Urinary bladder (tissue), 4 donors: ENCODE data around the gene RPP38. TPM values are rescaled to one million over a fixed set of nuclear protein-coding genes. Genes with fewer than 3 reads are reported as not detected.

Experiments used
- DNase-seq: peaks from one replicate; pipeline ENCODE4 v3.0.0-alpha.2; 2015; ENCODE audit errors: extremely low spot score
- H3K27ac ChIP-seq: one replicate; pipeline ENCODE4 v1.5.1; 2013; ENCODE audit warnings: low read depth, mild to moderate bottlenecking, moderate library complexity
- H3K36me3 ChIP-seq: one replicate; pipeline ENCODE4 v1.6.1; 2013; ENCODE audit warnings: mild to moderate bottlenecking, moderate library complexity; ENCODE audit not compliant: insufficient read depth
- H3K4me1 ChIP-seq: one replicate; pipeline ENCODE4 v1.6.1; 2013; ENCODE audit warnings: mild to moderate bottlenecking, moderate library complexity; ENCODE audit not compliant: insufficient read depth
- H3K4me3 ChIP-seq: one replicate; pipeline ENCODE4 v1.5.1; 2013; ENCODE audit warnings: low read depth, low read length
- WGBS: extraction: QIAGEN DNeasy Blood & Tissue Kit; methylation state at CpG from one replicate; pipeline ENCODE4 v1.1.7; 2013; 5-methylcytosine and 5-hydroxymethylcytosine counted together
- polyA plus RNA-seq: library from polyadenylated mRNA; stranded (reverse); fragments of 200-250 nt; gene quantifications from one replicate; pipeline ENCODE4 v1.2.3, GENCODE V29; 2013
- total RNA-seq: library from RNA; depleted of rRNA; stranded (reverse); fragments of >200 nt; gene quantifications from one replicate; pipeline ENCODE4 v1.2.3, GENCODE V29; 2014
- donor health status: healthy with polysubstance abuse.
- donor health status: healthy.

RPP38 gene
- total and polyA plus RNA-seq, 2 donors: 7.5 to 19.8 TPM

GRCh38 chr10:15122477-15123030, 25.4 kb downstream of the RPP38 start:
- no peak for DNase-seq

DNA sequence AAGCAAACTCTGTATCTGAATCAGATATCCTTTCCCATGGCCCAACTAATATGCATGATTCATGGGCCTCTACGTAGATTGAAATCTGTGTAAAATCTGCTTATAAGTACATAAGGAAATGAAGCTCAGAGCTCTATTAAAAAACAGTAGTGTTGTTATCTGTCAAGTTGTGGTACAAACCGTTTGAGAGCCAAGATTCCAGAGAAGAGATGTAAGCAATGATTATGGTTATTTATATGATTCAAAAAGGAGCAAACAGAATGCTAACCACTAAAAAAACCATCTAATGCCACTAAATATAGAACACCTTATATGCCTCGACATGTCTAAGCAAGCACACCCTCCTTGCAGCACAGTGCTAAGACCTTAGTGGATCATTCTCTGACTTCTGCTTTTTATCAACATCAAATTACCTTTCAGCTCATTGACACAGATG, 26.6 kb downstream of the RPP38 start:
- peak; percentile 41 for DNase-seq
- H3K4me3 ChIP-seq: no peak overlapping the region
- no peak overlapping the region for H3K27ac ChIP-seq
- H3K4me1 ChIP-seq: no peaks in the 10 kb centered on the region
- 40% methylated on average over 3 of the region's 3 CpGs for WGBS
- H3K36me3 ChIP-seq: no peaks in the 10 kb centered on the region

More at GRCh38 chr10:15122477-15123030, 25.4 kb downstream of the RPP38 start:
- Histone ChIP-seq H3K27ac (no peak overlapping the region), H3K4me1 (no peaks in the 10 kb centered on the region), H3K4me3 (no peak overlapping the region), H3K36me3 (no peaks in the 10 kb centered on the region)
- 86% methylated on average over 9 of the region's 9 CpGs for WGBS

GRCh38 chr10:15124190-15124589, 27.0 kb downstream of the RPP38 start:
- WGBS: 91% methylated on average over 9 of the region's 9 CpGs
- no peak overlapping the region for H3K4me3 ChIP-seq
- no peak overlapping the region for H3K27ac ChIP-seq
- H3K4me1 ChIP-seq: no peaks in the 10 kb centered on the region
- no peaks in the 10 kb centered on the region for H3K36me3 ChIP-seq
- no peak for DNase-seq

- Histone ChIP-seq H3K4me3 (no peak overlapping the region), H3K27ac (no peak overlapping the region), H3K36me3 (no peaks in the 10 kb centered on the region), H3K4me1 (no peaks in the 10 kb centered on the region)
- 90% methylated on average over 3 of the region's 3 CpGs for WGBS
- DNase-seq: no peak
Measured at GRCh38 chr10:15124908-15125307, 27.8 kb downstream of the RPP38 start.

DNA sequence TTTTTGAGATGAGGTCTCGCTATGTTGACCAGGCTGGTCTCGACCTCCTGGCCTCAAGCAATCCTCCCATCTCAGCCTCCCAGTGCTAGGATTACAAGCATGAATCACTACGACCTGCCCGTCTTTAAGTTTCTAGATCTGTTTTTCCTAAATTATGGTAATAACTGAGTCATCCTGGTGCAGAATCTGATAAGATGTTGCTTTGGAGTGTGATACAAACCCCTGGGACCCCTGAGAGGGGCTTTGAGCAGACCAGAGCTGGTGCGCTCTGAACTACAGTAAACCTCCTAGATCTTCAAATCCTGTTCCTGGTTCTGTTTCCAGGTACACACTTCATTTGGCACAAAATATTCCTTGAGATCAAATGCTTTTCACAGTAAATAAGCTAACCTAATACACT, 34.2 kb downstream of the RPP38 start:
- Histone ChIP-seq H3K4me3 (no peak overlapping the region), H3K27ac (no peak overlapping the region), H3K4me1 (no peaks in the 10 kb centered on the region), H3K36me3 (no peaks in the 10 kb centered on the region)
- DNase-seq: no peak
- WGBS: 98% methylated on average over 5 of the region's 5 CpGs

GRCh38 chr10:15136129-15137035, 39.2 kb downstream of the RPP38 start:
- Histone ChIP-seq H3K36me3 (peaks cover 2% of the 10 kb centered on the region), H3K27ac (no peak overlapping the region)
- WGBS: 90% methylated on average over 11 of the region's 11 CpGs

GRCh38 chr10:15137036-15137359, 39.8 kb downstream of the RPP38 start:
- DNase-seq: no peak
- Histone ChIP-seq H3K27ac (no peak overlapping the region), H3K4me1 (no peaks in the 10 kb centered on the region), H3K36me3 (peaks cover 2% of the 10 kb centered on the region), H3K4me3 (no peak overlapping the region)
- WGBS: 71% methylated on average over 4 of the region's 4 CpGs

More at GRCh38 chr10:15136129-15137035, 39.2 kb downstream of the RPP38 start:
- Histone ChIP-seq H3K4me3 (no peak overlapping the region), H3K4me1 (no peaks in the 10 kb centered on the region)
- no peak for DNase-seq

DNA sequence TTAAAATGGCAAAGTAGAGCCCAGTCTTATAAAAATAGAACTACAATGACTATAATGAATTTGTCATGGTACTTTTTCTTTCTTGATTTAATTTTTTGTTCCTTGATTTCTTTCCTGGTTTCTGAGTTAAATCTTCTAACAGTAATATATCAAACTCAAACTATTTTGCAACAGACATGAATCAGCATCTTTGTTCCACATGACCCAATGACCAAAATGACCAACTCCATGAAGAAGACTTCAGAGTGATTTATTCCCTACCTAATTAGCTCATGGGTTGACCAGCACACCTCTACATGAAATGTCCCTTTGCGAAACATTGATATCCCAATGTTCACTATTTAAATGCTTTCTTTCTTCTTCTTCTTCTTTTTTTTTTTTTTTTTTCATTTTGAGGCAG, 40.5 kb downstream of the RPP38 start:
- H3K36me3 ChIP-seq: peaks cover 2% of the 10 kb centered on the region
- WGBS: 98% methylated on average over 1 of the region's 1 CpG

DNA sequence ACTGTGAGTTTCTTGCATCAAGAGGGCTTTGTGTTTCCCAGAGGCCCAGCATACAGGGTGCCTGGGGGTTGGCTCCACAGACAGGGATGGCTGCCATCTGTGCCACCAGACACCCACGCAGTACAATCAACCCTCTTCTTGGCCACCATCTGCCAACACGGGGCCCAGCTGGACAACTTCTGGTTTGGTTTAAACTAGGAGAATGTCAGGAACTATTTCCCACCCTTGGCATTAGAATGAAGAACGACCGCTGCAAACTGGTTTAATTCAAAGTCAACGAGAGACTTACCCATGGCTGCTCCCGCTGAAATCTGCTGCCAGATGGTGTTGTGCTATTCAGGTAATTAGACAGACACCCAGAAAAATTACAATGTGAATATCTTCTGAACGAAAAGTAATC, 43.5 kb downstream of the RPP38 start:
- 90% methylated on average over 7 of the region's 7 CpGs for WGBS
- no peaks in the 10 kb centered on the region for H3K4me1 ChIP-seq
- H3K36me3 ChIP-seq: peaks cover 2% of the 10 kb centered on the region
- no peak for DNase-seq
- no peak overlapping the region for H3K4me3 ChIP-seq
- H3K27ac ChIP-seq: no peak overlapping the region

More for the DNA sequence above, 40.5 kb downstream of the RPP38 start:
- no peaks in the 10 kb centered on the region for H3K4me1 ChIP-seq
- no peak overlapping the region for H3K4me3 ChIP-seq
- no peak overlapping the region for H3K27ac ChIP-seq
- no peak for DNase-seq

GRCh38 chr10:15141136-15142054, 44.2 kb downstream of the RPP38 start:
- 64% methylated on average over 16 of the region's 16 CpGs for WGBS
- Histone ChIP-seq H3K36me3 (peaks cover 2% of the 10 kb centered on the region), H3K4me3 (no peak overlapping the region), H3K27ac (no peak overlapping the region), H3K4me1 (no peaks in the 10 kb centered on the region)
- DNase-seq: no peak

DNA sequence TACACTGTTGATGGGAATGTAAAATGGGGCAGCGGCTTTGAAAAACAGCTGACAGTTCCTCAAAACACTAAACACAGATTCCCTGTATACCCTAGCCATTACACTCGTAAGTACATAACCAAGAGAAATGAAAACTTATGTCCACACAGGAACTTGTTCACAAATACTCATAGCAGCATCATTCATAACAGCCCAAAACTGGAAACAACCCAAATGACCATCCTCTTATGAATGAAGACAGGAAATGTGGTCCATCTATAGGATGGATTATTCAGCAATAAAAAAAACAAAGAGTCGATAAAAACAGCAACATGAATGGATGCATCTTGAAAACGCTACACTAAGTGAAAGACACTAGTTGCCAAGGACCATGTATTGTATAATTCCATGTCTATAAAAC, 47.6 kb downstream of the RPP38 start:
- Histone ChIP-seq H3K4me1 (no peaks in the 10 kb centered on the region), H3K4me3 (no peak overlapping the region)

DNA sequence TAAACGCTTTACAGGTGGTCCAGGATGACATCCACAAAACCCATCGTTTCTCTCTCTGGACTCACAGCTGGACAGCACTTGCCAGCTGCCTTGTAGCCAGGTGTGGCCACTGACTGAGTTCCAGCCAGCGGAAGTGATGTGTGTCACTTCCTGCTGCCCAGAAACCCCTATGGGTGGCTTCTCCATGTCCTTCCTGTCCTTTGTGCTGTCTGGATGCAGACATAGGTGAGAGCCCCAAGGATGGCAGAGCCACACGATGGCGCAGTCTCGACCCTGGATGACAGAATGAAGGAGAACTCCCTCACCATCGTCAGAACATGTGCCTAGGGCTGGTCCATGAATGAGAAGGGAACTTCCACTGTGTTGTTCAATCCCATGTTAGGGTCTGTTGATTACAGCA, 49.2 kb downstream of the RPP38 start:
- no peaks in the 10 kb centered on the region for H3K36me3 ChIP-seq
- H3K27ac ChIP-seq: no peak overlapping the region
- no peaks in the 10 kb centered on the region for H3K4me1 ChIP-seq
- 84% methylated on average over 7 of the region's 7 CpGs for WGBS
- H3K4me3 ChIP-seq: no peak overlapping the region
- no peak for DNase-seq

More for the DNA sequence above, 47.6 kb downstream of the RPP38 start:
- Histone ChIP-seq H3K27ac (no peak overlapping the region), H3K36me3 (peaks cover 1% of the 10 kb centered on the region)
- 83% methylated on average over 4 of the region's 4 CpGs for WGBS
- DNase-seq: no peak

DNA sequence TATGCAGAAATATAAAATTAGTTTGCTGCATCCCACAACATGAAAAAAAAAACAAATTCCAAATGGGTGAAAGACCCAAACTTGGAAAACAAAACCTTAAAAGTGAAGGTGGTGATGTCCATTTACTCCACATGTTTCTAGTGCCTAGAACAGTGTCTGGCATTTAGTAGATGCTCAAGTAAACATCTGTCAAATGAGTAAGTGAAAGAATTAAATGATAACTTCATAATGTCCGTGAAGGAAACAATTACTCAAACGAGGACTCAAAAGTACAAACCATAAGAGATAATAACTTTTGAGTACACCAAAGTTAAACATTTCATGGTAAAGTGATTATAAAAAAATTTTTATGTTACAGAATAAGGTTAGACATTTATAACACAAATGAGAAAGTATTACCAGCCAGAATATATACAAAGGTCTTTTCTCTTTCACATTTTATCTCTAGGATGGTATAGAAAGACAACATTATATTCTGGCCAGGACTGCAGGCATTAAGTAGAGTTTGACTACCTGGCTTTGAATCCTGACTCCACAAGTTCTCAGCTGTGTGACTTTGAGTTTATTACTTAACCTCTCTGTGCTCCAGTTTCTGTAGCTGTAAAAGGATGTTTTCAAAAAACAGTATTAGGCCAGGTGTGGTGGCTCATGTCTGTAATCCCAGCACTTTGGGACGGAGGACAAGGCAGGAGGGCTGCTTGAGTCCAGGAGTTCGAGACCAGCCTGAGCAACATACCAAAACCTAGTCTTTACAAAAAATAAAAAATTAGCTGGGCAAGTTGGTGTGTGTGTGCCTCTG, 50.6 kb downstream of the RPP38 start:
- whole genome bisulfite sequencing: 74% methylated on average over 4 of the region's 4 CpGs
- Histone ChIP-seq H3K4me1 (no peaks in the 10 kb centered on the region), H3K27ac (no peak overlapping the region), H3K4me3 (no peak overlapping the region), H3K36me3 (no peaks in the 10 kb centered on the region)
- no peak for DNase-seq
